GM12875 (cell line): ENCODE measurements around the gene HS6ST3.
A peak's percentile ranks its signal among the peaks of the same experiment; 100 is the strongest.

Source experiments
- H3K4me3 ChIP-seq: one replicate; pipeline ENCODE4 v1.5.1; 2011; ENCODE audit warnings: low read depth, low read length, control low read depth
- CTCF ChIP-seq: IDR thresholded peaks from 2 replicates; pipeline ENCODE4 v1.5.1; 2011; ENCODE audit warnings: low read depth, mild to moderate bottlenecking, control low read depth, inconsistent platforms, low read length, moderate library complexity, borderline replicate concordance; ENCODE audit not compliant: insufficient read depth

HS6ST3 gene

GRCh38 chr13:96229356-96229755 is 139.4 kb downstream of the HS6ST3 start:
- TF ChIP-seq CTCF = peak; percentile 61; the same call in 1 of the 2 replicates
- H3K4me3 ChIP-seq = no peak overlapping the region

- TF ChIP-seq CTCF = no peak
Measured at GRCh38 chr13:96238241-96238640, 148.3 kb downstream of the HS6ST3 start.

GRCh38 chr13:96238861-96239260 is 149.0 kb downstream of the HS6ST3 start:
- no peak for TF ChIP-seq CTCF
- H3K4me3 ChIP-seq = no peak overlapping the region

More at GRCh38 chr13:96238241-96238640, 148.3 kb downstream of the HS6ST3 start:
- H3K4me3 ChIP-seq = no peak overlapping the region

- H3K4me3 ChIP-seq = no peak overlapping the region
- no peak for TF ChIP-seq CTCF
Measured at GRCh38 chr13:96243376-96243775, 153.5 kb downstream of the HS6ST3 start.

GRCh38 chr13:96248103-96248502 is 158.2 kb downstream of the HS6ST3 start:
- no peak overlapping the region for H3K4me3 ChIP-seq
- no peak for TF ChIP-seq CTCF

GRCh38 chr13:96248996-96249395 is 159.1 kb downstream of the HS6ST3 start:
- no peak for TF ChIP-seq CTCF
- no peak overlapping the region for H3K4me3 ChIP-seq

GRCh38 chr13:96252903-96253302 is 163.0 kb downstream of the HS6ST3 start:
- no peak for TF ChIP-seq CTCF
- H3K4me3 ChIP-seq = no peak overlapping the region
